Cerebellar nuclear complex (tissue), 1 donor: ENCODE results near the gene ZNF30.
"Not testable (repeated sequence)": the region's sequence is repeated elsewhere in the genome, so short reads cannot be mapped to it uniquely, and the experiment has no call there.

Source experiments
- DNase-seq, 2 experiments: peaks; one replicate each; lab custom pipeline; 2025; lab: John Stamatoyannopoulos, UW

The ZNF30 gene

GRCh38 chr19:34960103-34960805 is 33.6 kb downstream of the ZNF30 start:
- DNase-seq = no peak

GRCh38 chr19:34960940-34961679 is 34.4 kb downstream of the ZNF30 start:
- no peak for DNase-seq

- no peak for DNase-seq
Measured at GRCh38 chr19:34961775-34962686, 35.3 kb downstream of the ZNF30 start.

GRCh38 chr19:34962687-34963572 is 36.2 kb downstream of the ZNF30 start:
- no peak for DNase-seq

GRCh38 chr19:34963573-34964406 is 37.1 kb downstream of the ZNF30 start, which contains the start of gene ZNF792:
Gene ZNF792 (minus strand): TSS chr19:34964229. CDS start chr19:34963662, 567 bp downstream.
- DNase-seq = no peak

GRCh38 chr19:34964598-34964997 is 37.9 kb downstream of the ZNF30 start:
- DNase-seq = no peak

GRCh38 chr19:34965505-34965904 is 38.8 kb downstream of the ZNF30 start:
- DNase-seq = not testable (repeated sequence)

GRCh38 chr19:34967551-34967950 is 40.8 kb downstream of the ZNF30 start:
- DNase-seq = no peak

- no peak for DNase-seq
Measured at GRCh38 chr19:34969721-34970120, 43.0 kb downstream of the ZNF30 start.

- not testable (repeated sequence) for DNase-seq
Measured at GRCh38 chr19:34970185-34970780, 43.6 kb downstream of the ZNF30 start.

- no peak for DNase-seq
Measured at GRCh38 chr19:34972163-34972705, 45.5 kb downstream of the ZNF30 start.

- DNase-seq = no peak
Measured at GRCh38 chr19:34974646-34975045, 47.9 kb downstream of the ZNF30 start.

- no peak for DNase-seq
Measured at GRCh38 chr19:34975056-34975455, 48.4 kb downstream of the ZNF30 start.

- DNase-seq = no peak
Measured at GRCh38 chr19:34976611-34977010, 49.9 kb downstream of the ZNF30 start.

- DNase-seq = no peak
Measured at GRCh38 chr19:34979819-34980640, 53.3 kb downstream of the ZNF30 start.

GRCh38 chr19:34982275-34982674 is 55.6 kb downstream of the ZNF30 start:
- no peak for DNase-seq

- DNase-seq = no peak
Measured at GRCh38 chr19:34983786-34984185, 57.1 kb downstream of the ZNF30 start.

- no peak for DNase-seq
Measured at GRCh38 chr19:34984287-34984686, 57.6 kb downstream of the ZNF30 start.
